Activated naive CD4-positive, alpha-beta T cell treated with anti-CD3 and anti-CD28 coated beads, Interleukin-2, amount 50 U/mL, for 16 hours (primary cell): ENCODE data around the gene PCDH18.
"Not testable (repeated sequence)": the region's sequence is repeated elsewhere in the genome, so short reads cannot be mapped to it uniquely, and the experiment has no call there.

Experiments
- DNase-seq: peaks from one replicate; pipeline ENCODE4 v3.0.0-alpha.2; 2020

PCDH18 gene

DNA sequence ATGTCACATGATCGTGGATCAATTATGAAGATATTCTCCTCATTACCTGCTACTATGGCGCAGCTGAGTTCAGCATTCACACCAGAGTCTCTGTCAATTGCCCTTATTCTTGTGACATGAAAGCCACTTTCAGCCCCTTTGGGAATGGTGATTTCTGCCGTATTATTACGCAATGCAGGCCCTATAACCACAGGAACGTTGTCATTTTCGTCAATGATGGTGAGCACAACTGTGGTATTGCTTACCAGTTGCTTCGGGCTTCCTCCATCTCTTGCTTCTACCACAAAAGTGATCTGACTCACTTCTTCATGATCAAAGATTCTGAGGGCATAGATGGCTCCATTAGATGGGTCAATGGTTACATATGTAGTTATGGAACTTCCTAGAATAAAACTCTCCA is 2.1 kb downstream of the PCDH18 start:
- no peak for DNase-seq

DNA sequence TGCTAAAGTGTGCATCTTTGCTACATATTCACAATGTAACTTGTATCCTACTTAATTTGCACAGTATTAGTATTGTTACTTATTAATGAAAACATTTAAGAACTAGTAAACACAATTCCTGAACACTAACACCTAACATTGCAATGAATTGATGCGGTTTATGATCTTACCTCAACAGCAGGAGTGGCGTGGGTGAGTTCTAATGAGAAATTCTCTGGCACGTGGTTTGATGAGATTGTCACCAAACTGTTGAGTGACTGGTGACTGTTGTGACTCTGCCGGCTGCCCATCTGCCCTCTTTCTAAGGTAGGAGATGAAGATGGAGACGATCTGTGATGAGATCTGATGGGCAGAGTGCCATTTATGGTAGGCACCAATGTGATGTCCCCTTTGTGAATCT is 2.9 kb downstream of the PCDH18 start:
- no peak for DNase-seq

DNA sequence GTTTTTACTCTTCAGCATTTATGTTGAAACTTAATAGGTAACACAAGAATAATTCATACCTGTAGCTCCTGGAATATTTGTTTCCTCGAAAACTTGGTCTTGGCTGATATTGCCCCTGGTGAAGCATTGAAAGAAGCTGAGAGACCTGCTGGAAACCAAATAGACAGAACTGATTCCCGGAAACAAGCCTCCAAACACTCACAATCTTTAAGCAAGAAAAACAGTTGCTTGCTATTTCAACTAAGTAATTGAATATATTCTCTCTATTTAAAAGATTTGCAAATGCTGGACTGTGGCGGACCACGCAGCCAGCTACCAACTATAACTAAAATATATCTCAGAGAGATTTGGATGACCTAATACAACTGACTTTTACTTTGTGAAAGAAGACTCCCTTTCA is 3.6 kb downstream of the PCDH18 start:
- DNase-seq = no peak

DNA sequence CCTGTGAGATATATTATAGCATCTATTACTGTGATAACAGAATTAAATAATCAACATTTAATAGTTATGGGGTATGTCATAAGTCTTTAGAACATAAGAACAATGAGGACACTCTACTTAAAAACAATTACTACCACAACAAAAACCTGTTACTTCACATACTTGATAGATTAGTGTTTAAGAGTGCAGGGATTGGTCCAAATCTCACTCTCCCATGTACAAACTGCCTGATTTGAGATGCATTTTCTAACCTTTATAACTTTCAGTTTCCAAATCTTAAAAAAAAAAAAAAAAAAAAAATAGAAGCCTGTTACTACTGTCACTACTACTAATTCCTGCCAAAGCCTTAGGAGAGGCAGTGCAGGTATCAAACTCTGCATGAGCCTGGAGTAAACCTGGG is 5.6 kb downstream of the PCDH18 start:
- DNase-seq = no peak

DNA sequence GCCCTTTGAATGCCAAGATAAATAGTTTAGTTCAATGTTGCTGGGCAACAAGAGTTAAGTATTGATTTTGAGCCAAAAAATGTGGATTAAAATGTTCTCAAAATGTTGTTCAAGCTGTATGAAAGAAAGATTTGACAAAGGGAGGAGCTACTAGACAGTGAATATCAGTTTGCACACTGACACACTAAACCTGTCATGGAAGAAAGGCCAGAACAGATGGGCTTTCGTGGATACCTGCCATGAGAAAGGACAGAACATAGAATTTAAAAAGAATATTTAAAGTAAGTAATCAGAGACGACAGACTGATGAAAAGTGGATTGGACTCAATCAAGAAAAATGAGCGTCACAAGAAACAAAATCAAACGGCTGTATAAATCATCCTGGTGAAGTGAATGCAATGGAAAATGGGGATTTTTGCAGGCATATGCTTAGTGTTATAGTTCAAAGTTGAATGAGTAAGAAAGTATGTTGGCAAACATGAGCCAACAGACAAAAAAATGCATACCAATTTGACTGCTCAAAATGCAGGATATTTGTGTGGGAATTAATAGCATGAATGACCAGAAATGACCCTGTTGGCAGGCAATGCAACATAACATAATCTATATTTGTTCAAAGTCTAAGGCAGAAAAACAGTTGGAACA is 7.4 kb downstream of the PCDH18 start:
- no peak for DNase-seq

DNA sequence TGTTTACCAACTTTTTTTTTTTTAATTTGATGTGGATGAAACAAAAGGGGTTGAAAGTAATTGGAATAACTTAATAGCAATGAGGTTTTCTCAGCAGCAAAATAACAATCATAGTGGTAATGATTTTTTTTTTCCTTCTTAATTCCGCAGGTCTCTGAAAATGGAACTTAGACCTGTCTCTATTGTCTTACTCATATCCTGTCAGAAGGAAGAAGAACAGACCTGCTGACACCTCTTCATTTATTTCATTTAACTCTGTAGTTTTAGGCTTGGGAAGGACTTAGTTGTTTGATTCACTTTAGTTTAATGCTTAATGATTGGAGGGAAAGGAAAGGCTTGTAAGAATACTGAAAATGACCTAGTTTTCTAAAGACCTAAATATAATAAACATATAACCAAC is 9.0 kb downstream of the PCDH18 start:
- no peak for DNase-seq

DNA sequence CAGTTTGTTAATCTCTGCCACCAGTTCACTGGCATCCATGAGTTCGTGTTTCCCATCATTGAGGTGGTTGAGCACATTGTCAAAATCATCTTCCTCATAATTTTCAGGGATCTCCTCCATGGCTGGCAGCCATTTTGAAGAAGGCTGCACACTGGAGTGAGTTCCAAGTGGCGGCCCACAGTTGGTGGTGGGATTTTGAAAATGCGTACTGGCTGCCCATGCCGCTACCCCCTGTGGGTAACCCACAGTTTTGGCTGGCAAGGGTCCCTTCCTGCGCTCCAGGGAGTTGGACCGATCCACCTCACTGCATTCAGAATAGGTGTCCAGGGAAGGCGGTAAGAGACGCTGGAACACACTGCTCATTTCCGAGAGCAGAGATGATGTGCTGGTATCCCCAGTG is 11.2 kb downstream of the PCDH18 start:
- no peak for DNase-seq

DNA sequence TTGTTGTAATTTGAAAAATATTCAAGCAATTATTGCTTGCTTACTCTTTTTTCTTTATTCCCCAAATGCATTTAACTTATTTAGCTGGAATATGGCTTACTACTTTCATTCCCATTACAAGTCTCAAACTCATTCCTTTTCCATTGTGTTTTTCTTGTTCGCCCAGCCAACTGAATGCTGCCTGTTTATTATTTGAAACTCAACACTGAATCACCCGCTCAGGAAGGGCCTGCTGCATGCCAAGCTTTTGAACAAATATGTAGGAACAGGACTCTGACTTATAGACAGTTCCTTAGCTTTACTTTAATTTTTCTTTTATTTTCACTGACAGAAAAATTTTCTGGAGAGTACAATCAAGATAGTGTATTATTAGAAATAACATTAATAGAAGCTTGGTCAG is 12.9 kb downstream of the PCDH18 start:
- no peak for DNase-seq

DNA sequence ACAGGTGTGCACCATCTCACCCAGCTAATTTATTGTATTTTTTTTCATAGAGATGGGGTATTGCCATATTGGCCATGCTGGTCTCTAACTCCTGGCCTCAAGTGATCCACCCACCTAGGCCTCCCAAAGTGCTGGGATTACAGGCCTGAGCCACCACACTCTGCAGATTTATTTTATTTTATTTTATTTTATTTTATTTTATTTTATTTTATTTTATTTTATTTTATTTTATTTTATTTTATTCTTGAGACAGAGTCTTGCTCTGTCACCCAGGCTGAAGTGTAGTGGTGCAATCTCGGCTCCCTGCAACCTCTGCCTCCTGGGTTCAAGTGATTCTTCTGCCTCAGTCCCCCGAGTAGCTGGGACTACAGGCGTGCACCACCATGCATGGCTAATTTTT is 15.0 kb downstream of the PCDH18 start:
- not testable (repeated sequence) for DNase-seq

DNA sequence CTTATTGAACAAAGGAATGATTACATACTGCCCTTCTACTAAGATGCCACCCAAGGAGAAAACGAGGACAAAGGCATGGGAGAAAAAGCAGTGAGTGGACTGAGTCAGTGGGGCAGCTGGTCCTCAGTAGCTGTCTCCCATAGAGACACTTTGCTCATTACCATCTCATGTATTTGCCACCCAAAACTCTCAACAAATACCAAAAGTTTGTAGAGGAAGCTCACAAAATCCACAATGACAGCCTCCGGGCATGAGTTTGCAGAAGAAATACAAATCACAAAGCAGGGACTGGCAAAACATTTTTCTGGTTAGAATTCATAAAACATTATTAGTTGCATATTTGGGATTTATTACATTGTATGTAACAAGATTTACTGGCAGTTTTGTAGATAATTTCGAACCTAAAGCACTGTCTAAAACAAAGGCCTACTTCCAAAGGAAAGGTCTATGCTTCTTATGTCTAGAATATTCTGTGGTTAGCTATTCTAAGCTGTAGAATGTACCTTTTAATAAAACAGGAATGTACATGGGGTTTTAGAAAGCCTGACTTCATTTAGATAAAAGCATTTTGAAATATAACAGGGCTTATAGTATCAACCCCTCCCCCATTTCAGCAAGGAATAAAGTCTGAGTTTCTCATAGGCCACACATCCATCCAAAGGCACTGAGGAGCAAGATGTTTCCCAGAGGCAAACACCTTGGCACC is 17.7 kb downstream of the PCDH18 start:
- no peak for DNase-seq

DNA sequence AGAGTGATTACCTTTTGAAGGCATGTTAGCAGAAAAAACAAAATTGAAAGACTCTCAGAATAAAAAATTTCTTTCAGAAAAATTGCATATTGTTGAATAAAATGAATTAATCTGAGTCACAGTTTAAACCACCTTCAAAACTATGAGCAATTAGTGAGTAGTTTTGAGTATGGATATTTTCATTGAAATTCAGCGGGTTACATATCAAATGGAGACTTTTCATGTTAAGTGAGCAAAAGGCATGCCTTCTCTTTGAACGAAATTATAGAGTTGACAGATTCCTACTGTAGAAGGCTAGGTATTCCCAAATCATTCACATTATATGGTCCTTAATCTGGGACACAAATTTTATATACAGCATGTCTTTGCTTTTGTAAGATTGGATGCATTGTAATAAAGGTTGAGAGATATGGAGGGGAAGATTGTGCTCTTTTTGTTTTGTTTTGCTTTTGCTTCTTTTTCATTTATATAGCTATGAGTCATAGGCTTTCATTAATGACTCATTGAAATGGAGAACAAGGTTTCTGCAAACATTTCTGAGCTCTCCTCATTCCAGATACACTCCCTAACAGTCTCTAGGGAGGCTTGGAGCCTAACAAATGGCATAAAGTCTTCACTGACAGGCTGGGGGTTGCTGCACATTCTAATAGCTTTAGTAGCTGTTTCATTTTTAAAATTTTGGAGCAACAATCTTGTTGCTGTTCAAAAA is 21.6 kb downstream of the PCDH18 start:
- DNase-seq = no peak

DNA sequence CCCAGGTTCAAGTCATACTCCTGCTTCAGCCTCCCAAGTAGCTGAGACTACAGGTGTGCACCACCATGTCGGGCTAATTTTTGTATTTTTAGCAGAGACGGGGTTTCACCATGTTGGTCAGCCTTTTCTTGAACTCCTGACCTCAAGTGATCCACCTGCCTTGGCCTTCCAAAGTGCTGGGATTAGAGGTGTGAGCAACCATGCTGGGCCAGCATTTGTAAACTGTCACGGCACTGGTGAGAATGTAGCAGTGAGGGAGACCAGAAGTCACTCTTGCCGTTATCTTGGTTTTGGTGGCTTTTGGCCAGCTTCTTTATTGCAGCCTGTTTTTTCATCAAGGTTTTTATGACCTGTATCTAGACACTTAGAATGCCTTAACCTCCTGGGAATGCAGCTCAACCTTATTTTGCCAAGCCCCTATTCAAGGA is 22.4 kb downstream of the PCDH18 start:
- no peak for DNase-seq

DNA sequence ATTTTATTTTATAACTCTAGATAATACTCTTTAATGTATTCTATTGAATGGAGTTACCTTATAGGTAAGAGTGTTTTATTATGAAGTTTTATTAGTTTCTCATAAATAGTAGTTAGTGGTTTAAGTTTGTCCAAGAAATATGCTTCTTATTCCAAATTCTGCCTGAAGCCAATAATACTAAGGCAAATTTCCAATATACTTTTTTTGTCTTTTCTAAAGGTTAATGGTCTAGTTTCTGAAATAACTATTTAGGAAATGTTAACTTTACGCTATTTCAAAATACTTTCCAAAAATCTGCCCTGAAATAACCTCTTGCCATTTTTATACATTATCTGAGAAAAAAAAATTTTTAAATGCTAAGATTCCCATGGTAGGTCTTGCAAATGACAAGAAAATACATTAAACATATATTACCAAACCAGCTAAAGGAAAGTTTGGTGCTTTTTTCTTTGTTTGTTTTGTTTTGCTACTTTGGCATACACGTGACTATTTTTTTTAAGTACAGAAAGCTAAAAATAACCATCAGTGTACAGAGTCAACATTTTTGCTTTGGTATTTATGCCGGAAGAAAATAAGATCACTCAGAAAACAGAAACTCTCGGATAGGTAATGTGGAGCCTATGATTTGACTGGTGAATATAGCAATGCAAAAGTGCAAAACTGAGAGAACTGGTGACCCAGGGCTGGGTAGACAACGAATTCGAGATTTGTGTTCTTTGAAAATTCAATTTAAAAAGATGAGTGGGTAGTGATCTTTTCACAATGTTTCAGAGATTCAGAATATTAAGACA is 29.8 kb downstream of the PCDH18 start:
- no peak for DNase-seq

DNA sequence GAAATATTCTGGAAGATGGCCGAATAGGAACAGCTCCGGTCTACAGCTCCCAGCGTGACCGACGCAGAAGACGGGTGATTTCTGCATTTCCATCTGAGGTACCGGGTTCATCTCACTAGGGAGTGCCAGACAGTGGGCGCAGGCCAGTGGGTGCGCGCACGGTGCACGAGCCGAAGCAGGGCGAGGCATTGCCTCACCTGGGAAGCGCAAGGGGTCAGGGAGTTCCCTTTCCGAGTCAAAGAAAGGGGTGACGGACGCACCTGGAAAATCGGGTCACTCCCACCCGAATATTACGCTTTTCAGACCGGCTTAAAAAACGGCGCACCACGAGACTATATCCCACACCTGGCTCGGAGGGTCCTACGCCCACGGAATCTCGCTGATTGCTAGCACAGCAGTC is 36.0 kb downstream of the PCDH18 start:
- DNase-seq = not testable (repeated sequence)

DNA sequence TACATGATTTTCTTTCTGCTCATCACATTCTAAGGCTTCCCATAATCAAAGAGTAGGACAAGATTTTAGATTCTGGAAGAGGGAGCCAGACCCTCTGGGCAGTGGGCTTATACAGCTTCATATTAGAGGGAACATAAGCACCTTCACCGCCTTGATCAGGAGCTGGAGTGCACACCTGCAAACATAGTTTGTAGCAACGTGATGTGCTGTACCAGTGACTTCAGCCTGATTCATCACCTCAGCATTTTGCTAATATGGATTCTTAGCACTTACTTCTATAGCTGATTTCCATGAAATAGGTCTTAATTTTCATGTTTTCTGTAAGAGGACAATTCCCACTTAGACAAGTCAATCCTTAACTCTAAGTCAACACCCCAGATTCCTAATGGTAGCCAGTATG is 36.7 kb downstream of the PCDH18 start:
- no peak for DNase-seq

DNA sequence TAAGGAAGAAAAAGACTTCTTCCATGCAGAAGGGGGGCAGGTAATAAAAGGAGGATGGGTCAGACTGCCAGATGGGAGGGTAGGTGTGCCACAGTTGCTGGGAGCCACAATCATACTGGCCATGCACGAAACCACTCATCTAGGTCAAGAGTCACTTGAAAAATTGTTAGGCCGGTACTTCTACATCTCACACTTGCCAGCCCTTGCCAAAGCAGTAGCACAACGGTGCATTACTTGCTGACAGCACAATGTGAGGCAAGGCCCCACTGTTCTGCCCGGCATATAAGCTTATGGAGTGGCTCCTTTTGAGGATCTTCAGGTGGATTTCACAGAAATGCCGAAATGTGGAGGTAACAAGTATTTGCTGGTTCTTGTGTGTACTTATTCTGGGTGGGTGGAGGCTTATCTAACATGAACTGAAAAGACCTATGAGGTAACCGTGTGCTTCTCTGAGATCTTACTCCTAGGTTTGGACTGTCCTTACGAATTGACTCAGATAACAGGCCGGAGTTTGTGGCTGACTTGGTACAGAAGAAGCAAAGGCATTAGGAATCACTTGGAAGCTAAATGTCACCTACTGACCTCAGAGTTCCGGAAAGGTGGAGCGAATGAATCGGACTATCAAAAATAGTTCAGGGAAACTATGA is 48.9 kb downstream of the PCDH18 start:
- not testable (repeated sequence) for DNase-seq

DNA sequence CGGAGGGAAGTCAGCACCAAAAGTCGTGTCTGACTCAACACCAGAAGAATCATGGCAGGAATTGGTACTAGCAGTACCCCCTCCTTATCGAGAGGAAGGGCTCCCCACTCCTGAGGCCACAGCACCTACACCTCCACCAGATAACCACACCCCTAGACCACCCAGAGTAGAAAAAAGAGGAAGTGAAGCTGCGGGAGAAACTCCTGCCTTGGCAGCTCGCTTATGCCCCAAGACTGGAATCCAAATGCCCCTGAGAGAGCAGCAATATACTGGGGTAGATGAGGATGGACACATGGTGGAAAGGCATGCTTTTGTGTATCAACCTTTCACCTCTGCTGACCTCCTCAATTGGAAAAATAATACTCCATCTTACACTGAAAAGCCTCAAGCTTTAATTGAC is 52.6 kb downstream of the PCDH18 start:
- not testable (repeated sequence) for DNase-seq

DNA sequence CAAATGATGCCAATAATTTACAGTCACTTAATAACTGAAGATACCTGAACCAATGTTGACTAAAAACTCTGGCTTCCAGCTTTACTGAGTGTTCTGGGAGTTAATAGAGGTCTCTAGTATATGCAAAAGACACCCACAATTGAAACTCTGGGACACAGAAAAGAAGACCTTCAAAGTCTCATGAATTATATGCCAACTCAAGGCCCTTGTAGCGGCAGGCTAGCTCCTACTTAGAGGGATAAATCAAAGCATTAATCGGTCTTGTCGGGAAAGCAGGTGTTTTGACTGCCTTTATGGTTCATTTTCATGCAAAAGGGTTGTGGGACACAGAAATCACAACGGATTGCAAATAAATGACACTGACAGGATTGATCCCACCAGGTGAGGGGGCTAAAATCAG is 55.9 kb downstream of the PCDH18 start:
- no peak for DNase-seq

DNA sequence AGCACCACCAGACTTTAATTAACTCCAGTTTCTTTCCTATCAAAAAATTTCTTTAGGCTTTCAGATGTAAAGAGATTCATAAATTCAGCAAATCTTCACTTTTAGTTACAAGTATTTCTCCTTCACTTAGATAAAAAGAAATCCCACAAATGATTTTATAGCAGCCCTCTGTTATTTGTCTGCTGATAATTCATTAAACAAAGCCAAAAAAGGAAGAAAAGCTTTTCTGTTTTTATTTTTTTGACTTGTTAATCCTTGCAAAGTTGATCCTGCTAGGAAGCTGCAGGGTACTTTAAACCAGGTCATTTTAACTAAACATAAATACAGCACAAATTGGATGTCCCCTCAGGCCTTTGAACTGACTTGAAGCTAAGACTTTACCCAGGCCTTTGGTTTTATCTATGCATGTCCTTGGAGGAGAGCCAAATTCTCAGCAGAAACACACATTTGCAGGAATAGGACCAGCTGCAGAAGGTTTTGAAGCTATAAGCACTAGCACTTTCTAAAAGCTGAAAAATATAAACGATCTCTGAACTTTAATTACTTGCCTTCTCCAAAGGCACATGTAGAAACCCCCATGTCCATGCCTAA is 57.5 kb downstream of the PCDH18 start:
- no peak for DNase-seq

DNA sequence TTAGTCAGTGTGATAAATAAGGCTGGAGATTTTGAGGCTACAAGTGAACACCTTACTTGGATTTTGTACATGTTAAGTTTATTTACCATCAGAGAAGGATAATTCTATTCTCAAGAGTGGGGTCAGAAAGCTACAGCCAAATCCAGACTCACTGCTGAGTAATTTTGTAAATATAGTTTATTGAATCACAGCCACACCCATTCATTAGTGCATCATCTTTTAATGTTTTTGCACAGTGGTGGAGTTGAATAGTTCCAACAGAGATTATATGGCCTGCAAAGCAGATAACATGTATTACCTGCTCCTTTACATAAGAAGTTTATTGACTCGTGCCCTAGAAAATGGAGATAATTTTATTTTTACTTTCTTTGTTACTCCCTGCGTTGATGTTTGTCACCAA is 60.4 kb downstream of the PCDH18 start:
- DNase-seq = no peak

DNA sequence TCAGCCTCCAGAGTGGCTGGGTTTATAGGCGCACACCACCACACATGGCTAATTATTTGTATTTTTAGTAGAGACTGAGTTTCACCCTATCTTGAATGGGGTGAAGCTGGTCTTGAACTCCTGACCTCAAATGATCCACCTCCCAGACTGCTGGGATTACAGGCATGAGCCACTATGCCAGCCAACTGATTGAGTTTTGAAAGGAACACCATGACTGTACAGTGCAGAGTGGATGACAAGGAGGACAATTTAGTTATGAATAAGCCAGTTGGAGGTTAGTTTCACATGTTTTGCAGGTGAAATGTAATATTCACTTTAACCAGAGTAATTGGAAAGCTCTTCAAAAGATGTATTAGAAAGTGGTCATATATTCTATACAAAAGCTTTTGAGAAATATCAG is 60.8 kb downstream of the PCDH18 start:
- DNase-seq = no peak

DNA sequence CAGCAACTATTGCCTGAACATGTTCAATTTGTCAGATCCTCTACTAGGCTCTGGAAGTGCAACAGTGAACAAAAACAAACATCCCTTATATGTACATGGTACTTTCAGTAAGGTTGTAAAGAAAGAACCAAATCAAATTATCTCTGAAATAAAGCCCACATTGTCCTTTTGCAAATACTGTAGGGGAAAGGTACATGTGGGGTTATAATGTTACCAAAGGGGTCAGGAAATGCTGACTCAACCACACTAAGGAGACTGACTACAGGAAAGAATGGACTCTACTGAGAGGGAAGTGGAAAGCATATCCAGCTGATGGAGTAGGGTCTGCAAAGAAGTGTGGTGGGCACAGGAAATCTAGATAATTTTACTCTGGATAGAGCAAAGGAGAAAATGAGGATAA is 61.5 kb downstream of the PCDH18 start:
- DNase-seq = no peak
